ENCODE measurements around the gene PDE4D. TPM values are rescaled to one million over a fixed set of nuclear protein-coding genes. Genes with fewer than 3 reads are reported as not detected.

PDE4D gene
- total RNA-seq, 1 donor: 19.9 TPM

GRCh38 chr5:58927938-58928337 lies 965.6 kb downstream of the PDE4D start:
- Histone ChIP-seq H3K4me3 (ENCODE audit: insufficient read depth, low read length) (no peak overlapping the region), H3K9me3 (ENCODE audit: low read depth, low read length) (no peaks in the 10 kb centered on the region), H3K27me3 (ENCODE audit: insufficient read depth, low read length) (no peaks in the 10 kb centered on the region), H4K20me1 (ENCODE audit: insufficient read depth, low read length) (no peaks in the 10 kb centered on the region), H3K4me1 (ENCODE audit: insufficient read depth, low read length) (peaks cover 32% of the 10 kb centered on the region), H2AFZ (ENCODE audit: low read length) (no peak overlapping the region), H3K79me2 (ENCODE audit: insufficient read depth, low read length) (no peaks in the 10 kb centered on the region), H3K27ac (ENCODE audit: low read depth, low read length) (no peak overlapping the region), H3K36me3 (ENCODE audit: insufficient read depth, low read length) (no peaks in the 10 kb centered on the region), H3K4me2 (ENCODE audit: insufficient read depth, low read length) (no peak overlapping the region)
- TF ChIP-seq CTCF (IDR thresholded peaks at IDR 0.05; ENCODE audit: extremely low read depth, low read depth, low read length): no peak
- no peak for DNase-seq (ENCODE audit: insufficient read length, low spot score, missing footprints)

GRCh38 chr5:58927181-58927580 lies 966.3 kb downstream of the PDE4D start:
- peak overlapping the region; percentile 18 for H3K4me2 ChIP-seq (ENCODE audit: insufficient read depth, low read length)
- no peak for TF ChIP-seq CTCF (IDR thresholded peaks at IDR 0.05; ENCODE audit: extremely low read depth, low read depth, low read length)

GRCh38 chr5:58926541-58926935 lies 967.0 kb downstream of the PDE4D start:
- DNase-seq (ENCODE audit: insufficient read length, low spot score, missing footprints): no peak
- H3K4me1 ChIP-seq (ENCODE audit: insufficient read depth, low read length): peaks cover 40% of the 10 kb centered on the region
- no peaks in the 10 kb centered on the region for H3K79me2 ChIP-seq (ENCODE audit: insufficient read depth, low read length)
- no peaks in the 10 kb centered on the region for H4K20me1 ChIP-seq (ENCODE audit: insufficient read depth, low read length)
- no peaks in the 10 kb centered on the region for H3K36me3 ChIP-seq (ENCODE audit: insufficient read depth, low read length)
- H3K27me3 ChIP-seq (ENCODE audit: insufficient read depth, low read length): no peaks in the 10 kb centered on the region
- H3K27ac ChIP-seq (ENCODE audit: low read depth, low read length): no peak overlapping the region
- H3K9me3 ChIP-seq (ENCODE audit: low read depth, low read length): no peaks in the 10 kb centered on the region
- peak overlapping the region; percentile 18 for H3K4me2 ChIP-seq (ENCODE audit: insufficient read depth, low read length)
- no peak overlapping the region for H2AFZ ChIP-seq (ENCODE audit: low read length)
- H3K4me3 ChIP-seq (ENCODE audit: insufficient read depth, low read length): no peak overlapping the region
- TF ChIP-seq CTCF (IDR thresholded peaks at IDR 0.05; ENCODE audit: extremely low read depth, low read depth, low read length): no peak

More at GRCh38 chr5:58927181-58927580, 966.3 kb downstream of the PDE4D start:
- no peak for DNase-seq (ENCODE audit: insufficient read length, low spot score, missing footprints)
- no peaks in the 10 kb centered on the region for H3K36me3 ChIP-seq (ENCODE audit: insufficient read depth, low read length)
- no peaks in the 10 kb centered on the region for H4K20me1 ChIP-seq (ENCODE audit: insufficient read depth, low read length)
- no peaks in the 10 kb centered on the region for H3K79me2 ChIP-seq (ENCODE audit: insufficient read depth, low read length)
- H3K9me3 ChIP-seq (ENCODE audit: low read depth, low read length): no peaks in the 10 kb centered on the region
- H3K27me3 ChIP-seq (ENCODE audit: insufficient read depth, low read length): no peaks in the 10 kb centered on the region
- H3K4me3 ChIP-seq (ENCODE audit: insufficient read depth, low read length): no peak overlapping the region
- no peak overlapping the region for H3K27ac ChIP-seq (ENCODE audit: low read depth, low read length)
- H3K4me1 ChIP-seq (ENCODE audit: insufficient read depth, low read length): peaks cover 39% of the 10 kb centered on the region
- no peak overlapping the region for H2AFZ ChIP-seq (ENCODE audit: low read length)

- Histone ChIP-seq H2AFZ (ENCODE audit: low read length) (no peak overlapping the region), H3K9me3 (ENCODE audit: low read depth, low read length) (no peaks in the 10 kb centered on the region), H3K79me2 (ENCODE audit: insufficient read depth, low read length) (no peaks in the 10 kb centered on the region), H3K4me1 (ENCODE audit: insufficient read depth, low read length) (peaks cover 40% of the 10 kb centered on the region), H3K27me3 (ENCODE audit: insufficient read depth, low read length) (no peaks in the 10 kb centered on the region), H3K36me3 (ENCODE audit: insufficient read depth, low read length) (no peaks in the 10 kb centered on the region), H3K27ac (ENCODE audit: low read depth, low read length) (peak overlapping the region; percentile 2), H4K20me1 (ENCODE audit: insufficient read depth, low read length) (no peaks in the 10 kb centered on the region), H3K4me3 (ENCODE audit: insufficient read depth, low read length) (no peak overlapping the region), H3K4me2 (ENCODE audit: insufficient read depth, low read length) (peak overlapping the region; percentile 18)
- no peak for DNase-seq (ENCODE audit: insufficient read length, low spot score, missing footprints)
- TF ChIP-seq CTCF (IDR thresholded peaks at IDR 0.05; ENCODE audit: extremely low read depth, low read depth, low read length): no peak
Observed at GRCh38 chr5:58925627-58926540, 967.6 kb downstream of the PDE4D start.

Data from osteoblast (primary cell).